Lower leg skin (tissue), 4 donors: ENCODE data around the gene CFAP54. TPM values are rescaled to one million over a fixed set of nuclear protein-coding genes. Genes with fewer than 3 reads are reported as not detected.
A peak's percentile ranks its signal among the peaks of the same experiment; 100 is the strongest.

Experiments used
- DNase-seq, 2 donors: peaks; one replicate each; pipeline ENCODE4 v3.0.0-alpha.2; 2019; ENCODE audit warnings: low spot score in 2 of 2
- H3K4me3 ChIP-seq: fragments of 200-600 bp; sonication (generic); 2 replicates; pipeline ENCODE4 v1.5.1; 2017; ENCODE audit warnings: mild to moderate bottlenecking, low read depth; ENCODE audit not compliant: poor library complexity, severe bottlenecking
- CTCF ChIP-seq, 3 donors: fragments of 450-650 bp; IDR thresholded peaks; one replicate each; pipeline ENCODE4 v1.5.1; 2016; ENCODE audit warnings: antibody characterized with exemption in 3 of 3, mild to moderate bottlenecking in 3 of 3, moderate library complexity in 2 of 3
- POLR2A ChIP-seq, 2 donors: fragments of 450-650 bp; IDR thresholded peaks; one replicate each; pipeline ENCODE4 v1.6.1; 2016 to 2017; ENCODE audit warnings: antibody characterized with exemption in 2 of 2, mild to moderate bottlenecking in 1 of 2, moderate library complexity in 1 of 2
- WGBS, 2 donors: methylation state at CpG; one replicate each; pipeline ENCODE4 v1.1.5; 2018; 5-methylcytosine and 5-hydroxymethylcytosine counted together
- intact Hi-C: fragments of 100-400 bp; cut with DNase I; formaldehyde crosslinking; loops from one replicate; pipeline ENCODE4 v1.15.0; 2023; ENCODE audit warnings: low total_unique reads
- total RNA-seq, 4 donors: library from RNA; depleted of rRNA; stranded (reverse); fragments of >200 nt; gene quantifications; one replicate each; pipeline ENCODE4 v1.1.0, GENCODE V29; 2016

The CFAP54 gene
- total RNA-seq, 4 donors from 2014 or later = 0.04 to 0.59 TPM; not detected in 2

GRCh38 chr12:96892104-96892503, 402.7 kb downstream of the CFAP54 start:
- TF ChIP-seq POLR2A (IDR thresholded peaks at IDR 0.05) (no peak), CTCF (IDR thresholded peaks at IDR 0.05) (no peak)
- no peak for DNase-seq
- no peak overlapping the region for H3K4me3 ChIP-seq
- 22 to 32% methylated on average over 3 of the region's 3 CpGs for WGBS, 2 donors
- intact Hi-C loops = no loop called here

- no peak for DNase-seq
- intact Hi-C loops = no loop called here
- no peak for TF ChIP-seq POLR2A (IDR thresholded peaks at IDR 0.05)
- TF ChIP-seq CTCF (IDR thresholded peaks at IDR 0.05) = no peak
- H3K4me3 ChIP-seq = no peak overlapping the region
- WGBS, 2 donors = 69 to 83% methylated on average over 3 of the region's 3 CpGs
These were observed 408.0 kb downstream of the CFAP54 start for GRCh38 chr12:96897421-96897820.

GRCh38 chr12:96901175-96901574, 411.8 kb downstream of the CFAP54 start:
- DNase-seq = no peak
- intact Hi-C loops = no loop called here
- no peak overlapping the region for H3K4me3 ChIP-seq
- no peak for TF ChIP-seq CTCF (IDR thresholded peaks at IDR 0.05)
- no peak for TF ChIP-seq POLR2A (IDR thresholded peaks at IDR 0.05)

- intact Hi-C loops = no loop called here
- 70 to 76% methylated on average over 4 of the region's 4 CpGs for WGBS, 2 donors
- H3K4me3 ChIP-seq = no peak overlapping the region
- DNase-seq = no peak
- TF ChIP-seq CTCF (IDR thresholded peaks at IDR 0.05) = no peak
- no peak for TF ChIP-seq POLR2A (IDR thresholded peaks at IDR 0.05)
These were observed 412.7 kb downstream of the CFAP54 start for GRCh38 chr12:96902076-96902475.

GRCh38 chr12:96906498-96906848, 417.1 kb downstream of the CFAP54 start:
- DNase-seq = no peak
- 13 to 19% methylated on average over 9 of the region's 9 CpGs for WGBS, 2 donors
- TF ChIP-seq POLR2A (IDR thresholded peaks at IDR 0.05) = no peak
- H3K4me3 ChIP-seq = peak overlapping the region; percentile 88
- intact Hi-C loops = no loop called here

GRCh38 chr12:96906849-96907670, 417.7 kb downstream of the CFAP54 start, which contains the start of gene NEDD1:
TSS of gene NEDD1 (plus strand) at chr12:96907257. CDS start at chr12:96909760, 2,503 bp downstream.
- DNase-seq = peak; percentile 68 to 96
- intact Hi-C loops = no loop called here
- TF ChIP-seq CTCF (IDR thresholded peaks at IDR 0.05) (no peak), POLR2A (IDR thresholded peaks at IDR 0.05) (no peak)
- H3K4me3 ChIP-seq = peak within 1 kb of the TSS; percentile 88
- 0 to 1% methylated on average over 9 to 44 of the region's 68 CpGs for WGBS, 2 donors
